NCI-H1105 (cell line): ENCODE results near the gene ACOX3.
A peak's percentile ranks its signal among the peaks of the same experiment; 100 is the strongest.

ENCODE experiments used
- DNase-seq: peaks from one replicate; lab custom pipeline; 2025; lab: John Stamatoyannopoulos, UW

ACOX3 gene

GRCh38 chr4:8404791-8405515 lies 35.6 kb downstream of the ACOX3 start:
- DNase-seq, result no peak

DNA sequence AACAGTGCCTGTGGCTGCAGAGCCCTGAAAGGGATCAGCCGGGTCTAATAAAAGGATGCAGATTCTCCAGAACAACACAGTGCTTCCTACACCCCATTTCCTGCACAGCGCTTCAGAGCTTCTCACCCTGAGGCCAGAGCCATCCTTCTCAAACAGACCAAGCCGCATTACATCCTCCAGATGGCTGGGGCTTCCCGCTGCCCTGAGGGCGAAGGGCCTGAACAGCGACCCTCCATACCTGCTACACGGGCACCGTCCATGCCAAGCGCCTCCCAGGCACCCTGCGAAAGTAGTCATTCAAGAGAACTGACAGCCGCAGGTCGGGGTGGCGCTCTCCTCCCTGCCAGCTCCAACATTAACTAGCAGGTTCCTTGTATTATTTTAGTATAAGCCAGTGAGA lies 36.5 kb downstream of the ACOX3 start:
- no peak for DNase-seq

DNA sequence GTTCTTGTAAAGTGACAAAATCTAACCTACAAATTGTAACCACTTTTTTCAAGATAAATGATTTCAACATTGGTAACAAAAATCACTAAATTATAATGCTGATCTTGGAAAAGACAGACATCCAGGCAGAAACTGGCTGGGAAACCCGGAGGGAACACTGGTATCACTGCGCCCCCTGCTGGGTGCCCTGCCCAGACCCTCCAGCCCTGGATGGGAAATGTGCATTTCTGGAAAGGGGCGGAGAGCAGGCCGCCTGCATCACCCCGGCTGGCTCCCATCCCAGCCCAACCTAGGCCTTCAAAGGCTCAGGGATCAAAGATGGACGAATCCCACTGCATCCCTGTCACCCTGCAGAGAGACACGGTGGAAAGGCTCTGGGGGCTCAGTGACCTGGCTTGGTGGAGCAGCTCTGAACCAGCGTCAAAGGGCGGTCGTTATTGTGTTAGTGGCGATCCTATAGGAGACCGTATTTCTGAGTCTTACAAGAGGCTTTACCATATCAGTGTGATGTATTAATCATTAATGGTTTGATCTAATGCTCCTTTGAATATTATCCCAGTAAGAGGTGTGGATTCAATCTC lies 37.3 kb downstream of the ACOX3 start:
- peak; percentile 46 for DNase-seq

- DNase-seq, result no peak
Measured at GRCh38 chr4:8402640-8403039, 37.9 kb downstream of the ACOX3 start.

- no peak for DNase-seq
Measured at GRCh38 chr4:8402181-8402597, 38.3 kb downstream of the ACOX3 start.

GRCh38 chr4:8401665-8402064 lies 38.9 kb downstream of the ACOX3 start:
- no peak for DNase-seq

DNA sequence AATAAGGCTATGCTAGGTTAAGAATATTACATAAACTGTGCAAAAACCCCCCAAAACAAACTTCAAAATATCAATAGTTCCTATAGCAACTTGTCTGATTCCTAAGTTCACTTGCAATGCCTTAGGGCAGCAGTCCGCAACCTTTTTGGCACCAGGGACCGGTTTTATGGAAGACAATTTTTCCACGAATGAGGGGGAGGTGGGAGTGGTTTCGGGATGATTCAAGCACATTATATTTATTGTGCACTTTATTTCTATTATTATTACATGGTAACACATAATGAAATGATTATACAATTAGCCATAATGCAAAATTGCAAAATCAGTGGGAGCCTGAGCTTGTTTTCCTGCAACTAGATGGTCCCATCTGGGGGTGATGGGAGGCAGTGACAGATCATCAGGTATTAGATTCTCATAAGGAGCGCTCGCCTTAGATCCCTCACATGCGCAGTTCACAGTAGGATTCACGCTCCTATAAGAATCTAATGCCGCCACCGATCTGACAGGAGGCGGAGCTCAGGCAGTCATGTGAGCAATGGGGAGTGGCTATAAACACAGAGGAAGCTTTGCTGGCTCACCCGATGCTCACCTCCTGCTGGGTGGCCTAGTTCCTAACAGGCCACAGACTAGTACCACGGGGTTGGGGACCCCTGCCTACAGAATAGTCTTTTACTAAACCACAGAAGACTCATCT lies 39.7 kb downstream of the ACOX3 start:
- no peak for DNase-seq

GRCh38 chr4:8399298-8399697 lies 41.2 kb downstream of the ACOX3 start:
- DNase-seq, result no peak

GRCh38 chr4:8398347-8398746 lies 42.2 kb downstream of the ACOX3 start:
- DNase-seq, result no peak

GRCh38 chr4:8396762-8397406 lies 43.6 kb downstream of the ACOX3 start:
- DNase-seq, result no peak

DNA sequence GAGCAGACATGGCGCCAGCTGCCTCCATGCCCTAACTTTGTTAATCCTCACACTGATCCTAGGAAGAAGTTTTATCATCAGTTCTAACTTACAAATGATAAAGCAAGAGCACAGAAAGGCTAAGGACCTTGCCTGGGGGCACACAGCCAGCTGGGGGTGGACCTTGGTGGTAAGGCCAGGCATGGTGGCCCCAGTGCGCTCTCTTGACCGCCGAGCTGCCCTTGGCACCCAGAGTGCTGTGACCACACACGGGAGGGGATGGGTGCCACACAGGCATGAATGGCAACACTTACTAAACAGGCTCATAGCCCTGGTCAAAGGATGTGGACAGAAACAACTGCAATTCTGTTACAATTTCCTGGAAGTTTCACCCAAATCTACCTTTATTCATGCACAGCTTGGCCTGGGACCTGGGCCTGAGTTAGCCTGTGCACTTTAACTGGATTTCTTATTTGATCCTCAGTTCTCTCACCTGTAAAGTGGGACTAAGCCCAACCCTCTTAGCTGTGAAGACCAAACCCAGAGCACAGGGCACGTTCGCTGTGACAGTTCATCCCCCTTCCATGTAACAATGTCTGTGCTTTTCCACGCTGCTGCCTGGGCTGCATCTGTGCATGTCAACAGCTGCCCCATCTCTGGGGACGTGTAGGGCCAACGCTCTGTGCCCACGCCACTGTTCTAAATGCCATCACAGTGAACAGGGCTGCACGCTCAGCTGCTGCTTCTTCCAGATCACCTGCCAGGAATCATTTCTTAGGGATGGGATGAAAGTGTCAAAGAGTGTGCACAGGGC lies 44.8 kb downstream of the ACOX3 start:
- no peak for DNase-seq

- no peak for DNase-seq
Measured at GRCh38 chr4:8394806-8395205, 45.7 kb downstream of the ACOX3 start.

GRCh38 chr4:8394061-8394519 lies 46.4 kb downstream of the ACOX3 start:
- no peak for DNase-seq

DNA sequence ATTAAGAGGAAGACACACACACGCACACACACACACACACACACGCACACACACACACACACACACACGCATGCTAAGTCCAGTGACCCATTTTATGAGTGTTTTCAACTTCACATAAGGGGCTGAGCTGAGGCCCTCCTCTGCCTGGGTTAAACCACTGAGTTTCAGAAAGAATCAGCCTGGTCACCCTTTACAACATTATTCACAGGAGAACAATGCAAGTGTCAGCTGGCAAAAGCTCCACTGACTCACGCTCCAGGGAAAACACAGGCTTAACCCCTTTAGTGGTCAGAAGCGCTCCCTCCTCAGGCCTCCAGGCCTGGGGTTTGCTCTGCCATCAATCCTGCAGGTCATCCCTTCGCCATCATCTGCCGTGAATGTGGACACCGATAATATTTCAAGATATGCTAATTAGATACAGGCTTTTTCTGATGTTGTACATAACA lies 46.9 kb downstream of the ACOX3 start:
- DNase-seq, result no peak

GRCh38 chr4:8392591-8393190 lies 47.8 kb downstream of the ACOX3 start:
- DNase-seq, result no peak

- no peak for DNase-seq
Measured at GRCh38 chr4:8391972-8392371, 48.6 kb downstream of the ACOX3 start.

GRCh38 chr4:8391071-8391470 lies 49.5 kb downstream of the ACOX3 start:
- no peak for DNase-seq

DNA sequence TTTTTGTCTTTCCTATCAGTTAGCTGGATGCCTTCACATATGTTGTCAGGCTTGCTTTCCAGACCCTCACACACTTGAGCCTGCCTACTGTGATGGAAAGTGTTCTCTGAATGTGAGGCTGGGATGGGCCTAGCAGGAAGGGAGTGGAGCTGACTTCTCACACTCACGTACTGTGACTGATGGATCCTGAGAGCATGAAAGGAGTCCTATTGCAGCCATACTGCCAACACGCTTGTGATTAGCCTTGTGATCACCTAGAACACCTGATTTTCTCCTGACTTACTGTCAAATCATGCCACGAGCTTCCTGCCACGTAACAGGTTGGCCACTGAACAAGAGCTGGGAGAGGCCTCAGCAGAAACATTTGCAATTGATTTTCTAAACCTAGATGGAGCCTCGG lies 49.9 kb downstream of the ACOX3 start:
- DNase-seq, result no peak

GRCh38 chr4:8388528-8388870 lies 52.0 kb downstream of the ACOX3 start:
- no peak for DNase-seq

GRCh38 chr4:8387615-8388527 lies 52.7 kb downstream of the ACOX3 start:
- DNase-seq, result no peak
